Breast epithelium (tissue), 4 donors: ENCODE results near the gene TRMT61A. TPM values are rescaled to one million over a fixed set of nuclear protein-coding genes. Genes with fewer than 3 reads are reported as not detected.

Experiments used
- DNase-seq, 2 donors: peaks; one replicate each; pipeline ENCODE4 v3.0.0-alpha.2; 2019; ENCODE audit warnings: low spot score in 2 of 2
- H3K27ac ChIP-seq, 2 donors: fragments of 200-600 bp; sonication (generic) in 1 of 2; one replicate each; pipeline ENCODE4 v1.5.1; 2016 to 2019; ENCODE audit warnings: mild to moderate bottlenecking in 1 of 2
- H3K27me3 ChIP-seq, 2 donors: fragments of 200-600 bp; sonication (generic) in 1 of 2; one replicate each; pipeline versions ENCODE4 v1.5.1 to v1.6.0; 2017 to 2019; ENCODE audit warnings: control low read depth in 1 of 2, mild to moderate bottlenecking in 1 of 2
- H3K36me3 ChIP-seq: fragments of 200-600 bp; one replicate; pipeline ENCODE4 v1.5.1; 2019
- H3K4me1 ChIP-seq, 2 donors: fragments of 200-600 bp; sonication (generic); one replicate each; pipeline ENCODE4 v1.5.1; 2016 to 2019; ENCODE audit warnings: control low read depth in 1 of 2
- H3K4me3 ChIP-seq, 3 donors: fragments of 200-600 bp; sonication (generic); 1 replicate in 2 of 3; 2 replicates in 1 of 3; pipeline ENCODE4 v1.5.1; 2016 to 2019; ENCODE audit warnings: mild to moderate bottlenecking in 3 of 3, moderate library complexity in 2 of 3
- H3K9me3 ChIP-seq, 2 donors: fragments of 200-600 bp; sonication (generic) in 1 of 2; one replicate each; pipeline ENCODE4 v1.5.1; 2016 to 2019; ENCODE audit warnings: control low read depth in 1 of 2
- POLR2A ChIP-seq: fragments of 450-650 bp; IDR thresholded peaks from one replicate; pipeline ENCODE4 v1.6.1; 2016; ENCODE audit warnings: antibody characterized with exemption, mild to moderate bottlenecking, moderate library complexity
- POLR2AphosphoS5 ChIP-seq, 3 donors: sonication (generic); formaldehyde crosslinking; IDR thresholded peaks; one replicate each; pipeline ENCODE4 v1.6.1; 2017; ENCODE audit warnings: antibody characterized with exemption in 3 of 3
- intact Hi-C: fragments of 100-400 bp; cut with DNase I; formaldehyde crosslinking; loops from one replicate; pipeline ENCODE4 v1.15.1; 2023; ENCODE audit warnings: low total_unique reads
- total RNA-seq, 3 donors: library from RNA; depleted of rRNA; stranded (reverse); fragments of >200 nt; gene quantifications; one replicate each; pipeline ENCODE4 v1.1.0, GENCODE V29; 2016
- TF ChIP-seq, protein P1 (sequence below), 3 donors: fragments of 450-650 bp; IDR thresholded peaks; one replicate each; pipeline ENCODE4 v1.5.1; 2016 to 2017; ENCODE audit warnings: antibody characterized with exemption in 3 of 3, mild to moderate bottlenecking in 3 of 3, moderate library complexity in 3 of 3

Gene TRMT61A
- total RNA-seq, 3 donors from 2014 or later: 10.7 to 17.7 (median 11.3) TPM

GRCh38 chr14:103550451-103551337 is 21.7 kb downstream of the TRMT61A start:
- Histone ChIP-seq H3K27ac (peak overlapping the region; percentile 97 to 98), H3K36me3 (no peaks in the 10 kb centered on the region), H3K4me3 (peak overlapping the region in 2 of 3 donors; percentile 20 to 49), H3K9me3 (no peaks in the 10 kb centered on the region), H3K27me3 (no peaks in the 10 kb centered on the region), H3K4me1 (peaks cover 25 to 35% of the 10 kb centered on the region in 2 donors)
- TF ChIP-seq POLR2A (no peak), POLR2AphosphoS5 (IDR thresholded peaks at IDR 0.05) (no peak)
- TF ChIP-seq, protein P1, sequence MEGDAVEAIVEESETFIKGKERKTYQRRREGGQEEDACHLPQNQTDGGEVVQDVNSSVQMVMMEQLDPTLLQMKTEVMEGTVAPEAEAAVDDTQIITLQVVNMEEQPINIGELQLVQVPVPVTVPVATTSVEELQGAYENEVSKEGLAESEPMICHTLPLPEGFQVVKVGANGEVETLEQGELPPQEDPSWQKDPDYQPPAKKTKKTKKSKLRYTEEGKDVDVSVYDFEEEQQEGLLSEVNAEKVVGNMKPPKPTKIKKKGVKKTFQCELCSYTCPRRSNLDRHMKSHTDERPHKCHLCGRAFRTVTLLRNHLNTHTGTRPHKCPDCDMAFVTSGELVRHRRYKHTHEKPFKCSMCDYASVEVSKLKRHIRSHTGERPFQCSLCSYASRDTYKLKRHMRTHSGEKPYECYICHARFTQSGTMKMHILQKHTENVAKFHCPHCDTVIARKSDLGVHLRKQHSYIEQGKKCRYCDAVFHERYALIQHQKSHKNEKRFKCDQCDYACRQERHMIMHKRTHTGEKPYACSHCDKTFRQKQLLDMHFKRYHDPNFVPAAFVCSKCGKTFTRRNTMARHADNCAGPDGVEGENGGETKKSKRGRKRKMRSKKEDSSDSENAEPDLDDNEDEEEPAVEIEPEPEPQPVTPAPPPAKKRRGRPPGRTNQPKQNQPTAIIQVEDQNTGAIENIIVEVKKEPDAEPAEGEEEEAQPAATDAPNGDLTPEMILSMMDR (IDR thresholded peaks at IDR 0.05): no peak
- intact Hi-C loops: no loop called here
- DNase-seq: no peak

DNA sequence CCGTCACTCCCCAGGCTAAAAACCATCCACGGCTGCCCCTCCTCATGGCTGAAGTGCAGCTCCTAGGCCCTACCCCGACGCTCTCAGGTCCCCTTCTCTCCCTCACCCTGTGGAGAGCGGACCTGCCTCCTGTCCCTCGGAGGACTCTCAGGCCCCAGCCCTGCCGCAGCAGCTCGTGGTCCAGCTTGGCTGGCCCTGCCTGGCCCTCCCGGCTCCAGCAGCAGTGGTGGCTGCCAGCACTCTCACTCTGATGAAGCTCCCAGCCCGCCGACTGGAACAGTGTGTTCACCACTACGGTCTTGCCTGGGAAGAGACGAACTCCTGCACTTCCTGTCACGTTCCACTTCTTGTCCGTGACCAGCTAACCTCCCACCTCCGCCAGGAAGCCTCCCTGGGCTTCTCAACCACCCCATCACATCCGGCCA is 22.4 kb downstream of the TRMT61A start:
- H3K9me3 ChIP-seq: no peaks in the 10 kb centered on the region
- H3K27ac ChIP-seq: peak overlapping the region; percentile 97 to 98
- DNase-seq: peak in 1 of 2 donors; percentile 68
- no peaks in the 10 kb centered on the region for H3K27me3 ChIP-seq
- TF ChIP-seq POLR2A (no peak), POLR2AphosphoS5 (IDR thresholded peaks at IDR 0.05) (peak in 1 of 3 donors; percentile 7)
- H3K4me1 ChIP-seq: peaks cover 25 to 35% of the 10 kb centered on the region in 2 donors
- intact Hi-C loops: no loop called here
- peak overlapping the region in 2 of 3 donors; percentile 20 to 49 for H3K4me3 ChIP-seq
- no peaks in the 10 kb centered on the region for H3K36me3 ChIP-seq

DNA sequence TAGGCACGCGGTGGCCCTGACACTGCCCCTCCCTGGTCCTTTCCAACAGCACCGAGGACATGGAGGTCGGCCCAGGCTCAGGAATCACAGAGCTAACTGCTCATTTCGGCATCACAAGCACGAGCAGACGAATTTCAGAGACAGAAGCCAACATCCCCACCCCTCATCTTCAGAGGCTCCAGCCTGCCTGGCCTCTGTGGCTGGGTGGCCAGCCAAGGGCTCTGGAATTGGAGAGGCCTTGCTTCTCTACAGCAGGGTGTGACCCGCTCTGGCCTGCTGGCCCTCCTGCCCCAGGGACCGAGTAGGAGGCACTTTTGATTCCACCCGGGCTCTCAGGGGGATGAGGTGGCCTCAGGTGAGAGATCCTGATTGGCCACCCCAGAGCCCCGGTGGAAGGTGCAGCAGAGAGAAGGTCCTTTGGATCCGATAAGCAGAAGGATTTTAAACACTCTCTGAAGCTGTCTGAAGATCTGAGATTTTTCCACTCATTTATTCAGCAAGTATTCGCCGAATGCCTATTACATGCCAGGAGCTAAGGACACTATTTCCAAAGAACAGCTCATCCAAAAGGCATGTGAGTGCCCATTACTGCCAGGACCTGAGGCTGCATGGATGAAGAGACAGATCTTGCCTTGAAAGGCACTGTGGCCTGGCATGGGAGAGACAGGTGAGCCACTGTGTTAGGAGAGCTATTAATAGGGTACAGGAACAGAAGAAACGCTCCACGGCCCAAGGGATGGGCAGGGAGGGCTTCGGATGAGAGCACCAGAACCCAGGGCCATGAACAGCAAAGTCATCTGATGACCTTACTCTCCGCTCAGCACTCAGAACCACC is 23.2 kb downstream of the TRMT61A start:
- no peaks in the 10 kb centered on the region for H3K27me3 ChIP-seq
- H3K27ac ChIP-seq: peak overlapping the region; percentile 97 to 98
- no peaks in the 10 kb centered on the region for H3K36me3 ChIP-seq
- DNase-seq: peak in 1 of 2 donors; percentile 93
- TF ChIP-seq, protein P1 (IDR thresholded peaks at IDR 0.05): no peak
- peak in 2 of 3 donors; percentile 29 to 75 for TF ChIP-seq POLR2AphosphoS5 (IDR thresholded peaks at IDR 0.05)
- H3K9me3 ChIP-seq: no peaks in the 10 kb centered on the region
- intact Hi-C loops: no loop called here
- H3K4me3 ChIP-seq: peak overlapping the region in 2 of 3 donors; percentile 20 to 49
- peaks cover 25 to 35% of the 10 kb centered on the region in 2 donors for H3K4me1 ChIP-seq

GRCh38 chr14:103552846-103553210 is 23.8 kb downstream of the TRMT61A start:
- peaks cover 25 to 35% of the 10 kb centered on the region in 2 donors for H3K4me1 ChIP-seq
- no peaks in the 10 kb centered on the region for H3K9me3 ChIP-seq
- intact Hi-C loops: no loop called here
- H3K36me3 ChIP-seq: no peaks in the 10 kb centered on the region
- no peak overlapping the region for H3K4me3 ChIP-seq
- H3K27me3 ChIP-seq: no peaks in the 10 kb centered on the region
- no peak for TF ChIP-seq POLR2AphosphoS5 (IDR thresholded peaks at IDR 0.05)
- no peak for TF ChIP-seq POLR2A
- TF ChIP-seq, protein P1 (IDR thresholded peaks at IDR 0.05): no peak
- no peak for DNase-seq
- H3K27ac ChIP-seq: peak overlapping the region; percentile 97 to 98

- Histone ChIP-seq H3K27me3 (no peaks in the 10 kb centered on the region), H3K27ac (peak overlapping the region in 1 of 2 donors; percentile 30), H3K4me3 (no peak overlapping the region), H3K9me3 (no peaks in the 10 kb centered on the region), H3K36me3 (no peaks in the 10 kb centered on the region), H3K4me1 (peaks cover 10 to 21% of the 10 kb centered on the region in 2 donors)
- TF ChIP-seq, protein P1 (IDR thresholded peaks at IDR 0.05): no peak
- TF ChIP-seq POLR2AphosphoS5 (IDR thresholded peaks at IDR 0.05): no peak
- TF ChIP-seq POLR2A: no peak
- no peak for DNase-seq
- intact Hi-C loops: no loop called here
Observed at GRCh38 chr14:103555559-103556337, 26.8 kb downstream of the TRMT61A start.
